ENCODE measurements around the gene BNC2.

Gene BNC2

DNA sequence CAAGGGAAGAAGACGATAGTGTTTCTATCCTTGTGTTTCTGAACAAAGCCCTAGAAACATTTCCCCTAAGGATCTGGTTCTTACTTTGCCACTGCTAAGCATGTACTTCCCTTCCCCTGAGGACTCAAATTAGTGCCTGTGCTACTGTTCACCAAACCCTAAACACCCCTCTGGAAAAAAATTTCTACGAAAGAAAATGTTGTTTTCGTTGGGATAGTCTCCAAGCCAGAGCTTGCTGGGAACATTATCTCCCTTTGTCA, 294.6 kb downstream of the BNC2 start (continued):
- TF ChIP-seq ZNF555 (tag by site-specific recombination; conservative IDR thresholded peaks at IDR 0.05), result no peak

GRCh38 chr9:16575142-16575985, 295.1 kb downstream of the BNC2 start:
- Histone ChIP-seq H3K4me1 (ENCODE audit: control insufficient read depth, insufficient read depth, low read length) (peaks cover 16% of the 10 kb centered on the region), H3K27ac (ENCODE audit: extremely low read depth, low read depth, low read length) (no peak overlapping the region), H3K9me3 (ENCODE audit: control insufficient read depth, insufficient read depth, low read depth, low read length) (no peaks in the 10 kb centered on the region), H3K4me3 (ENCODE audit: low read depth, low read length) (no peak overlapping the region), H3K36me3 (ENCODE audit: control insufficient read depth in 2 of 2, insufficient read depth in 1 of 2, low read length in 2 of 2) (no peaks in the 10 kb centered on the region)
- ChIA-PET CTCF (interaction anchor here (0.6 to 1.6 kb wide), 5 partner anchors 12 to 888 kb away, joined by 3 to 5 read pairs (median 4); no protein-coding TSS in a partner anchor), POLR2A (interaction anchor here (0.6 kb wide), 1 partner anchor 291 kb away, joined by 3 read pairs; no protein-coding TSS in a partner anchor)
- TF ChIP-seq YY2 (tag by site-specific recombination; IDR thresholded peaks at IDR 0.05) (no peak), ZNF664 (tag by site-specific recombination; IDR thresholded peaks at IDR 0.05) (no peak), ZNF302 (tag by site-specific recombination; IDR thresholded peaks at IDR 0.05; ENCODE audit: low read depth) (no peak), ZNF169 (tag by site-specific recombination; IDR thresholded peaks at IDR 0.05) (no peak), ZNF473 (tag by site-specific recombination; IDR thresholded peaks at IDR 0.05) (no peak), GLIS2 (tag by site-specific recombination; IDR thresholded peaks at IDR 0.05) (no peak), KLF7 (tag by site-specific recombination; IDR thresholded peaks at IDR 0.05; ENCODE audit: borderline replicate concordance) (no peak), ZSCAN16 (tag by site-specific recombination; IDR thresholded peaks at IDR 0.05) (no peak), ZNF747 (tag by site-specific recombination; IDR thresholded peaks at IDR 0.05) (no peak), ZNF629 (tag by site-specific recombination; IDR thresholded peaks at IDR 0.05) (no peak), ZNF433 (tag by site-specific recombination; IDR thresholded peaks at IDR 0.05; ENCODE audit: low read depth) (no peak), BCL11B (tag by site-specific recombination; IDR thresholded peaks at IDR 0.05; ENCODE audit: low read depth) (no peak), KLF16 (tag by site-specific recombination; IDR thresholded peaks at IDR 0.05) (no peak), ZNF175 (tag by site-specific recombination; IDR thresholded peaks at IDR 0.05) (no peak)
- TF ChIP-seq, protein P1, sequence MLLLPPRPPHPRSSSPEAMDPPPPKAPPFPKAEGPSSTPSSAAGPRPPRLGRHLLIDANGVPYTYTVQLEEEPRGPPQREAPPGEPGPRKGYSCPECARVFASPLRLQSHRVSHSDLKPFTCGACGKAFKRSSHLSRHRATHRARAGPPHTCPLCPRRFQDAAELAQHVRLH (tag by site-specific recombination; IDR thresholded peaks at IDR 0.05), result no peak
- TF ChIP-seq, protein P2, sequence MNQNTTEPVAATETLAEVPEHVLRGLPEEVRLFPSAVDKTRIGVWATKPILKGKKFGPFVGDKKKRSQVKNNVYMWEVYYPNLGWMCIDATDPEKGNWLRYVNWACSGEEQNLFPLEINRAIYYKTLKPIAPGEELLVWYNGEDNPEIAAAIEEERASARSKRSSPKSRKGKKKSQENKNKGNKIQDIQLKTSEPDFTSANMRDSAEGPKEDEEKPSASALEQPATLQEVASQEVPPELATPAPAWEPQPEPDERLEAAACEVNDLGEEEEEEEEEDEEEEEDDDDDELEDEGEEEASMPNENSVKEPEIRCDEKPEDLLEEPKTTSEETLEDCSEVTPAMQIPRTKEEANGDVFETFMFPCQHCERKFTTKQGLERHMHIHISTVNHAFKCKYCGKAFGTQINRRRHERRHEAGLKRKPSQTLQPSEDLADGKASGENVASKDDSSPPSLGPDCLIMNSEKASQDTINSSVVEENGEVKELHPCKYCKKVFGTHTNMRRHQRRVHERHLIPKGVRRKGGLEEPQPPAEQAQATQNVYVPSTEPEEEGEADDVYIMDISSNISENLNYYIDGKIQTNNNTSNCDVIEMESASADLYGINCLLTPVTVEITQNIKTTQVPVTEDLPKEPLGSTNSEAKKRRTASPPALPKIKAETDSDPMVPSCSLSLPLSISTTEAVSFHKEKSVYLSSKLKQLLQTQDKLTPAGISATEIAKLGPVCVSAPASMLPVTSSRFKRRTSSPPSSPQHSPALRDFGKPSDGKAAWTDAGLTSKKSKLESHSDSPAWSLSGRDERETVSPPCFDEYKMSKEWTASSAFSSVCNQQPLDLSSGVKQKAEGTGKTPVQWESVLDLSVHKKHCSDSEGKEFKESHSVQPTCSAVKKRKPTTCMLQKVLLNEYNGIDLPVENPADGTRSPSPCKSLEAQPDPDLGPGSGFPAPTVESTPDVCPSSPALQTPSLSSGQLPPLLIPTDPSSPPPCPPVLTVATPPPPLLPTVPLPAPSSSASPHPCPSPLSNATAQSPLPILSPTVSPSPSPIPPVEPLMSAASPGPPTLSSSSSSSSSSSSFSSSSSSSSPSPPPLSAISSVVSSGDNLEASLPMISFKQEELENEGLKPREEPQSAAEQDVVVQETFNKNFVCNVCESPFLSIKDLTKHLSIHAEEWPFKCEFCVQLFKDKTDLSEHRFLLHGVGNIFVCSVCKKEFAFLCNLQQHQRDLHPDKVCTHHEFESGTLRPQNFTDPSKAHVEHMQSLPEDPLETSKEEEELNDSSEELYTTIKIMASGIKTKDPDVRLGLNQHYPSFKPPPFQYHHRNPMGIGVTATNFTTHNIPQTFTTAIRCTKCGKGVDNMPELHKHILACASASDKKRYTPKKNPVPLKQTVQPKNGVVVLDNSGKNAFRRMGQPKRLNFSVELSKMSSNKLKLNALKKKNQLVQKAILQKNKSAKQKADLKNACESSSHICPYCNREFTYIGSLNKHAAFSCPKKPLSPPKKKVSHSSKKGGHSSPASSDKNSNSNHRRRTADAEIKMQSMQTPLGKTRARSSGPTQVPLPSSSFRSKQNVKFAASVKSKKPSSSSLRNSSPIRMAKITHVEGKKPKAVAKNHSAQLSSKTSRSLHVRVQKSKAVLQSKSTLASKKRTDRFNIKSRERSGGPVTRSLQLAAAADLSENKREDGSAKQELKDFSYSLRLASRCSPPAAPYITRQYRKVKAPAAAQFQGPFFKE (tag by site-specific recombination; IDR thresholded peaks at IDR 0.05; ENCODE audit: borderline replicate concordance), result no peak
- TF ChIP-seq, protein P3, sequence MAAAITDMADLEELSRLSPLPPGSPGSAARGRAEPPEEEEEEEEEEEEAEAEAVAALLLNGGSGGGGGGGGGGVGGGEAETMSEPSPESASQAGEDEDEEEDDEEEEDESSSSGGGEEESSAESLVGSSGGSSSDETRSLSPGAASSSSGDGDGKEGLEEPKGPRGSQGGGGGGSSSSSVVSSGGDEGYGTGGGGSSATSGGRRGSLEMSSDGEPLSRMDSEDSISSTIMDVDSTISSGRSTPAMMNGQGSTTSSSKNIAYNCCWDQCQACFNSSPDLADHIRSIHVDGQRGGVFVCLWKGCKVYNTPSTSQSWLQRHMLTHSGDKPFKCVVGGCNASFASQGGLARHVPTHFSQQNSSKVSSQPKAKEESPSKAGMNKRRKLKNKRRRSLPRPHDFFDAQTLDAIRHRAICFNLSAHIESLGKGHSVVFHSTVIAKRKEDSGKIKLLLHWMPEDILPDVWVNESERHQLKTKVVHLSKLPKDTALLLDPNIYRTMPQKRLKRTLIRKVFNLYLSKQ (tag by site-specific recombination; IDR thresholded peaks at IDR 0.05; ENCODE audit: borderline replicate concordance), result no peak
- TF ChIP-seq, protein P4, sequence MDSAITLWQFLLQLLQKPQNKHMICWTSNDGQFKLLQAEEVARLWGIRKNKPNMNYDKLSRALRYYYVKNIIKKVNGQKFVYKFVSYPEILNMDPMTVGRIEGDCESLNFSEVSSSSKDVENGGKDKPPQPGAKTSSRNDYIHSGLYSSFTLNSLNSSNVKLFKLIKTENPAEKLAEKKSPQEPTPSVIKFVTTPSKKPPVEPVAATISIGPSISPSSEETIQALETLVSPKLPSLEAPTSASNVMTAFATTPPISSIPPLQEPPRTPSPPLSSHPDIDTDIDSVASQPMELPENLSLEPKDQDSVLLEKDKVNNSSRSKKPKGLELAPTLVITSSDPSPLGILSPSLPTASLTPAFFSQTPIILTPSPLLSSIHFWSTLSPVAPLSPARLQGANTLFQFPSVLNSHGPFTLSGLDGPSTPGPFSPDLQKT (IDR thresholded peaks at IDR 0.05; ENCODE audit: borderline replicate concordance, low read depth, low read length), result no peak

Data from HEK293 (cell line).